GM21576 (cell line): ENCODE data around the gene SLC16A7.

Experiments
- ATAC-seq: cut with Tn5 transposase; IDR thresholded peaks from one replicate; pipeline ENCODE4 v1.9.1; 2021; ENCODE audit warnings: mild to moderate bottlenecking, moderate library complexity; ENCODE audit not compliant: unreplicated experiment

The SLC16A7 gene

GRCh38 chr12:59664495-59664894 lies 68.7 kb downstream of the SLC16A7 start:
- ATAC-seq, result no peak

- ATAC-seq, result no peak
Observed at GRCh38 chr12:59665701-59666100, 69.9 kb downstream of the SLC16A7 start.

- no peak for ATAC-seq
Observed at GRCh38 chr12:59668674-59669073, 72.8 kb downstream of the SLC16A7 start.

- no peak for ATAC-seq
Observed at GRCh38 chr12:59672273-59672672, 76.4 kb downstream of the SLC16A7 start.

- ATAC-seq, result no peak
Observed at GRCh38 chr12:59675461-59675860, 79.6 kb downstream of the SLC16A7 start.

- no peak for ATAC-seq
Observed at GRCh38 chr12:59677857-59678256, 82.0 kb downstream of the SLC16A7 start.

- no peak for ATAC-seq
Observed at GRCh38 chr12:59678759-59679411, 83.1 kb downstream of the SLC16A7 start.

GRCh38 chr12:59689776-59690175 lies 93.9 kb downstream of the SLC16A7 start:
- no peak for ATAC-seq

- no peak for ATAC-seq
Observed at GRCh38 chr12:59695379-59695778, 99.5 kb downstream of the SLC16A7 start.

- ATAC-seq, result no peak
Observed at GRCh38 chr12:59698600-59698999, 102.8 kb downstream of the SLC16A7 start.

GRCh38 chr12:59699421-59700152 lies 103.8 kb downstream of the SLC16A7 start:
- no peak for ATAC-seq

- ATAC-seq, result no peak
Observed at GRCh38 chr12:59700153-59700450, 104.3 kb downstream of the SLC16A7 start.

- ATAC-seq, result no peak
Observed at GRCh38 chr12:59708064-59708463, 112.2 kb downstream of the SLC16A7 start.

GRCh38 chr12:59708484-59708883 lies 112.7 kb downstream of the SLC16A7 start:
- ATAC-seq, result no peak

GRCh38 chr12:59710004-59710628 lies 114.3 kb downstream of the SLC16A7 start:
- no peak for ATAC-seq

GRCh38 chr12:59710964-59711363 lies 115.1 kb downstream of the SLC16A7 start:
- no peak for ATAC-seq

GRCh38 chr12:59715434-59715833 lies 119.6 kb downstream of the SLC16A7 start:
- no peak for ATAC-seq

GRCh38 chr12:59716043-59716442 lies 120.2 kb downstream of the SLC16A7 start:
- ATAC-seq, result no peak

- no peak for ATAC-seq
Observed at GRCh38 chr12:59717436-59717835, 121.6 kb downstream of the SLC16A7 start.

GRCh38 chr12:59719701-59720100 lies 123.9 kb downstream of the SLC16A7 start:
- ATAC-seq, result no peak

- ATAC-seq, result no peak
Observed at GRCh38 chr12:59723520-59723919, 127.7 kb downstream of the SLC16A7 start.

GRCh38 chr12:59724011-59724695 lies 128.3 kb downstream of the SLC16A7 start:
- ATAC-seq, result no peak
